B cell (primary cell): Measurements from ENCODE around the gene PLCG2. TPM values are rescaled to one million over a fixed set of nuclear protein-coding genes. Genes with fewer than 3 reads are reported as not detected.

Source experiments
- ATAC-seq: fragments of 200-7000 bp; cut with Tn5 transposase; one replicate; pipeline ENCODE4 v1.10.0; 2021; ENCODE audit warnings: low read depth, mild to moderate bottlenecking, moderate number of reproducible peaks, moderate library complexity
- CTCF ChIA-PET: fragments of 350-600 bp; sonication (Branson Sonifier 250); formaldehyde crosslinking; loops from one replicate; lab custom pipeline; 2021; ENCODE audit warnings: antibody characterized with exemption, inconsistent platforms; lab: Charles Lee
- POLR2A ChIA-PET: fragments of 350-600 bp; sonication (Branson Sonifier 250); formaldehyde crosslinking; loops from one replicate; lab custom pipeline; 2021; ENCODE audit warnings: antibody characterized with exemption; lab: Charles Lee
- DNase-seq: peaks from one replicate; pipeline ENCODE4 v3.0.0; 2013
- H2AFZ ChIP-seq: 2 replicates; pipeline ENCODE4 v1.6.1; 2012; ENCODE audit warnings: mild to moderate bottlenecking, low read depth, low read length; ENCODE audit not compliant: insufficient read depth, poor library complexity, severe bottlenecking
- H3K27ac ChIP-seq, 2 donors: 1 replicate in 1 of 2; 2 replicates in 1 of 2; pipeline ENCODE4 v1.5.1; 2012 to 2013; ENCODE audit warnings: low read length in 2 of 2, mild to moderate bottlenecking in 2 of 2, moderate library complexity in 1 of 2
- H3K27me3 ChIP-seq, 4 experiments: fragments of 200-600 bp in 1 of 4; sonication (generic) in 1 of 4; replicated peaks in 1 of 4; 1 replicate in 2 of 4; 2 replicates in 2 of 4; pipeline versions ENCODE4 v1.6.1 to v1.7.0; 2013 to 2016; ENCODE audit warnings: low read length in 3 of 4, mild to moderate bottlenecking in 2 of 4, mixed read lengths in 1 of 4, moderate library complexity in 1 of 4; ENCODE audit not compliant: insufficient read depth in 4 of 4, control insufficient read depth in 3 of 4; ENCODE audit errors: control extremely low read depth in 1 of 4
- H3K36me3 ChIP-seq, 2 experiments: replicated peaks in 1 of 2; 1 replicate in 1 of 2; 2 replicates in 1 of 2; pipeline versions ENCODE4 v1.6.1 to v1.7.1; 2013; ENCODE audit warnings: low read length in 1 of 2; ENCODE audit not compliant: insufficient read depth in 2 of 2, control insufficient read depth in 1 of 2; ENCODE audit errors: control extremely low read depth in 1 of 2, extremely low read depth in 1 of 2
- H3K4me1 ChIP-seq, 2 donors: fragments of 200-600 bp in 1 of 2; sonication (generic) in 1 of 2; 1 replicate in 1 of 2; 2 replicates in 1 of 2; pipeline versions ENCODE4 v1.5.1 to v1.6.1; 2013 to 2017; ENCODE audit warnings: low read length in 2 of 2; ENCODE audit not compliant: control insufficient read depth in 2 of 2, insufficient read depth in 2 of 2
- H3K4me2 ChIP-seq: replicated peaks from 2 replicates; pipeline ENCODE3; 2012; ENCODE audit warnings: mild to moderate bottlenecking, low read depth, low read length; ENCODE audit not compliant: poor library complexity, severe bottlenecking
- H3K4me3 ChIP-seq, 5 experiments: fragments of 200-600 bp in 1 of 5; sonication (generic) in 1 of 5; 1 replicate in 3 of 5; 2 replicates in 2 of 5; pipeline versions ENCODE4 v1.5.1 to v1.7.0; 2011 to 2016; ENCODE audit warnings: low read length in 4 of 5, mild to moderate bottlenecking in 4 of 5, low read depth in 2 of 5, control low read depth in 1 of 5, moderate library complexity in 1 of 5; ENCODE audit not compliant: insufficient read depth in 1 of 5; ENCODE audit errors: control extremely low read depth in 1 of 5, extremely low read depth in 1 of 5
- H3K79me2 ChIP-seq: fragments of 200-600 bp; sonication (generic); one replicate; pipeline ENCODE4 v1.6.0; 2016; ENCODE audit warnings: low read length; ENCODE audit not compliant: control insufficient read depth, insufficient read depth
- H3K9ac ChIP-seq: fragments of 200-600 bp; sonication (generic); 2 replicates; pipeline ENCODE4 v1.6.1; 2017; ENCODE audit warnings: mild to moderate bottlenecking, low read length, moderate library complexity
- H3K9me3 ChIP-seq, 3 donors: one replicate each; pipeline versions ENCODE4 v1.6.1 to v1.7.1; 2013; ENCODE audit warnings: low read length in 2 of 3; ENCODE audit not compliant: control insufficient read depth in 2 of 3, insufficient read depth in 1 of 3; ENCODE audit errors: control extremely low read depth in 1 of 3
- H4K20me1 ChIP-seq: 2 replicates; pipeline ENCODE4 v1.6.0; 2012; ENCODE audit warnings: mild to moderate bottlenecking, low read length; ENCODE audit not compliant: insufficient read depth, control insufficient read depth, poor library complexity, severe bottlenecking
- H3K27ac Mint-ChIP-seq: one replicate; pipeline ENCODE4 v1.8.0; 2021; ENCODE audit warnings: mixed read lengths
- H3K27me3 Mint-ChIP-seq: one replicate; pipeline ENCODE4 v1.8.0; 2021; ENCODE audit warnings: mixed read lengths
- H3K4me1 Mint-ChIP-seq: one replicate; pipeline ENCODE4 v1.8.0; 2021; ENCODE audit warnings: mixed read lengths
- H3K4me3 Mint-ChIP-seq: one replicate; pipeline ENCODE4 v1.8.0; 2021; ENCODE audit warnings: mixed read lengths
- H3K9me3 Mint-ChIP-seq: one replicate; pipeline ENCODE4 v1.8.0; 2022; ENCODE audit warnings: mixed read lengths; ENCODE audit not compliant: insufficient read depth
- EZH2 ChIP-seq: IDR thresholded peaks from 2 replicates; pipeline ENCODE4 v1.6.1; 2012; ENCODE audit warnings: borderline replicate concordance, low read depth, mild to moderate bottlenecking, moderate library complexity, low read length; ENCODE audit not compliant: insufficient read depth, poor library complexity, severe bottlenecking
- WGBS: methylation state at CpG from one replicate; pipeline ENCODE4 v1.1.5; 2013; ENCODE audit warnings: missing lambda C conversion rate; ENCODE audit not compliant: insufficient coverage; 5-methylcytosine and 5-hydroxymethylcytosine counted together
- intact Hi-C: fragments of 100-400 bp; cut with micrococcal nuclease; formaldehyde crosslinking; loops from one replicate; pipeline ENCODE4 v1.10.0; 2022
- polyA plus RNA-seq: library from polyadenylated mRNA; depleted of rRNA; stranded (reverse); fragments of >200 nt; gene quantifications from 2 replicates; pipeline ENCODE4 v1.2.3, GENCODE V29; 2012
- total RNA-seq, 2 donors: library from RNA; stranded (reverse); fragments of 120-200 nt in 1 of 2; gene quantifications; 1 replicate in 1 of 2; 2 replicates in 1 of 2; pipeline versions ENCODE4 v1.2.3 to v1.2.4, GENCODE V29; 2013 to 2022
- TF ChIP-seq, protein P1 (sequence below): fragments of 200-600 bp; IDR thresholded peaks from one replicate; pipeline ENCODE4 v1.8.0; 2022; ENCODE audit warnings: antibody characterized with exemption, mild to moderate bottlenecking

Gene PLCG2
- total and polyA plus RNA-seq, 2 donors (not counting 1 experiment from before 2014, with no cell fraction given), result 194 to 812 TPM

- intact Hi-C loops, result no loop called here
- Mint-ChIP-seq H3K4me3 (peak overlapping the region; percentile 77), H3K9me3 (no peaks in the 10 kb centered on the region), H3K27ac (peak overlapping the region; percentile 97), H3K4me1 (peaks cover 95% of the 10 kb centered on the region), H3K27me3 (no peaks in the 10 kb centered on the region)
- peak overlapping the region; percentile 69 for H3K4me2 ChIP-seq
- peak overlapping the region; percentile 15 for H3K9ac ChIP-seq
- H3K79me2 ChIP-seq, result peaks cover 91% of the 10 kb centered on the region
- H4K20me1 ChIP-seq, result peaks cover 9% of the 10 kb centered on the region
- 37% methylated on average over 5 of the region's 10 CpGs for WGBS
- no peaks in the 10 kb centered on the region for H3K27me3 ChIP-seq
- peaks cover 2 to 18% of the 10 kb centered on the region in 2 experiments for H3K36me3 ChIP-seq
- H3K4me1 ChIP-seq, result peaks cover 86 to 91% of the 10 kb centered on the region in 2 donors
- no peak overlapping the region for H2AFZ ChIP-seq
- peaks cover 0 to 6% (median 0%) of the 10 kb centered on the region in 3 donors for H3K9me3 ChIP-seq
- ChIA-PET POLR2A (interaction anchor here (0.8 to 4.1 kb wide), 3 partner anchors 12 to 18 kb away, joined by 3 to 21 read pairs (median 10); no protein-coding TSS in a partner anchor), CTCF (interaction anchor here (0.6 to 2.7 kb wide), 3 partner anchors 12 to 65 kb away, joined by 3 to 23 read pairs (median 5); no protein-coding TSS in a partner anchor)
- peak; percentile 5 for ATAC-seq
- DNase-seq, result peak; percentile 69
- peak overlapping the region in 2 of 5 experiments; percentile 1 to 43 for H3K4me3 ChIP-seq
- no peak for TF ChIP-seq EZH2
- TF ChIP-seq, protein P1, sequence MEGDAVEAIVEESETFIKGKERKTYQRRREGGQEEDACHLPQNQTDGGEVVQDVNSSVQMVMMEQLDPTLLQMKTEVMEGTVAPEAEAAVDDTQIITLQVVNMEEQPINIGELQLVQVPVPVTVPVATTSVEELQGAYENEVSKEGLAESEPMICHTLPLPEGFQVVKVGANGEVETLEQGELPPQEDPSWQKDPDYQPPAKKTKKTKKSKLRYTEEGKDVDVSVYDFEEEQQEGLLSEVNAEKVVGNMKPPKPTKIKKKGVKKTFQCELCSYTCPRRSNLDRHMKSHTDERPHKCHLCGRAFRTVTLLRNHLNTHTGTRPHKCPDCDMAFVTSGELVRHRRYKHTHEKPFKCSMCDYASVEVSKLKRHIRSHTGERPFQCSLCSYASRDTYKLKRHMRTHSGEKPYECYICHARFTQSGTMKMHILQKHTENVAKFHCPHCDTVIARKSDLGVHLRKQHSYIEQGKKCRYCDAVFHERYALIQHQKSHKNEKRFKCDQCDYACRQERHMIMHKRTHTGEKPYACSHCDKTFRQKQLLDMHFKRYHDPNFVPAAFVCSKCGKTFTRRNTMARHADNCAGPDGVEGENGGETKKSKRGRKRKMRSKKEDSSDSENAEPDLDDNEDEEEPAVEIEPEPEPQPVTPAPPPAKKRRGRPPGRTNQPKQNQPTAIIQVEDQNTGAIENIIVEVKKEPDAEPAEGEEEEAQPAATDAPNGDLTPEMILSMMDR, result no peak
- peak overlapping the region; percentile 85 to 94 for H3K27ac ChIP-seq
Measured at GRCh38 chr16:81810894-81811538, 31.9 kb downstream of the PLCG2 start.

DNA sequence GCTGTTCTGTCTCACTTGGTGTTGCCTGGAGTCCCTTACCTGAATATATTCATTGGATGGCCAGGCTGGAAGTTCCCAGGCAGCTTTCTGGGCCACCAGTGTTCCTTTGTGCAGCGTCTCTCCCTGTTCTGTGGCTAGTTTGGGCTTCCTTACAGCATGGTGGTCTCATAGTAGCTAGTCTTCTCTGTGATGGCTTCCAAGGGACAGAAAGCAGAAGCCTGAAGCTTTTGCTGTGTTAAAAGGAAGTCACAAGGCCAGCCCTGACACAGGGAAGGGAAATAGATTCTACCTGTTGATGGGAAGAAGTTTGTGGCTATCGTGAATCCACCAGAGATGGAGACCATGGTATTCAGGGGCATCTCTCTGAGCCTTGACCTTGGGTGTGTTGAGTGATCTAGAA is 34.6 kb downstream of the PLCG2 start:
- peaks cover 87 to 91% of the 10 kb centered on the region in 2 donors for H3K4me1 ChIP-seq
- ChIA-PET CTCF (interaction anchor here (0.6 to 2.3 kb wide), 8 partner anchors 8 to 74 kb away, joined by 3 to 9 read pairs (median 3); no protein-coding TSS in a partner anchor), POLR2A (interaction anchor here (0.8 to 2.7 kb wide), 4 partner anchors 9 to 23 kb away, joined by 3 to 10 read pairs (median 4); no protein-coding TSS in a partner anchor)
- peak overlapping the region; percentile 75 for H3K4me2 ChIP-seq
- H3K4me1 Mint-ChIP-seq, result peaks cover 92% of the 10 kb centered on the region
- intact Hi-C loops, result no loop called here
- DNase-seq, result peak; percentile 60
- H2AFZ ChIP-seq, result no peak overlapping the region
- TF ChIP-seq EZH2, result no peak
- TF ChIP-seq, protein P1, result no peak
- ATAC-seq, result no peak
- H3K27ac Mint-ChIP-seq, result peak overlapping the region; percentile 97
- peak overlapping the region in 1 of 5 experiments; percentile 10 for H3K4me3 ChIP-seq
- H3K36me3 ChIP-seq, result peaks cover 0 to 4% of the 10 kb centered on the region in 2 experiments
- H3K9me3 Mint-ChIP-seq, result no peaks in the 10 kb centered on the region
- H3K27me3 ChIP-seq, result no peaks in the 10 kb centered on the region
- H4K20me1 ChIP-seq, result no peaks in the 10 kb centered on the region
- no peaks in the 10 kb centered on the region for H3K27me3 Mint-ChIP-seq
- H3K4me3 Mint-ChIP-seq, result peak overlapping the region; percentile 76
- H3K9ac ChIP-seq, result peak overlapping the region; percentile 21
- H3K9me3 ChIP-seq, result peaks cover 0 to 6% (median 0%) of the 10 kb centered on the region in 3 donors
- peaks cover 92% of the 10 kb centered on the region for H3K79me2 ChIP-seq
- WGBS, result 40% methylated on average over 2 of the region's 2 CpGs
- peak overlapping the region; percentile 94 to 98 for H3K27ac ChIP-seq
